Right lung (tissue), 10 donors: ENCODE data around the gene KCTD18. TPM values are rescaled to one million over a fixed set of nuclear protein-coding genes. Genes with fewer than 3 reads are reported as not detected.
A peak's percentile ranks its signal among the peaks of the same experiment; 100 is the strongest.

ENCODE experiments used
- DNase-seq, 2 donors: peaks; one replicate each; pipeline ENCODE4 v3.0.0-alpha.2; 2013
- long read RNA-seq, 8 donors: transcript quantifications; one replicate each; lab custom pipeline, GENCODE V29; 2026
- polyA plus RNA-seq, 5 donors: library from polyadenylated mRNA; unstranded; fragments of 120-200 nt; gene quantifications; one replicate each; pipeline versions ENCODE4 v1.2.1 to v1.2.3, GENCODE V29; 2013; ENCODE audit warnings: inconsistent platforms in 1 of 5, low replicate concordance in 1 of 5; ENCODE audit not compliant: insufficient read length in 5 of 5, insufficient read depth in 1 of 5

Gene KCTD18
- 10 to 100 TPM; 15.3 to 19.6 (median 18.8) TPM for polyA plus RNA-seq
- long read RNA-seq, donor 1, partial matches to known transcripts = 28 of 30 reads
- long read RNA-seq, donor 1, other reads (novel, unspliced or antisense) = 0 of 30 reads
- long read RNA-seq, donor 2, partial matches to known transcripts = 0 of 1 reads
- long read RNA-seq, donor 2, other reads (novel, unspliced or antisense) = 0 of 1 reads
- long read RNA-seq, donor 3, partial matches to known transcripts = 0 of 1 reads
- long read RNA-seq, donor 3, other reads (novel, unspliced or antisense) = 0 of 1 reads
- long read RNA-seq, donor 4, partial matches to known transcripts = 0 of 1 reads
- long read RNA-seq, donor 4, other reads (novel, unspliced or antisense) = 0 of 1 reads
- long read RNA-seq, donor 5, partial matches to known transcripts = 78 of 107 reads
- long read RNA-seq, donor 5, other reads (novel, unspliced or antisense) = 27 of 107 reads
- long read RNA-seq, donor 6, partial matches to known transcripts = 0 of 5 reads
- long read RNA-seq, donor 6, other reads (novel, unspliced or antisense) = 0 of 5 reads
- long read RNA-seq, donor 7, partial matches to known transcripts = 0 of 1 reads
- long read RNA-seq, donor 7, other reads (novel, unspliced or antisense) = 0 of 1 reads
- long read RNA-seq, donor 8, partial matches to known transcripts = 0 of 2 reads
- long read RNA-seq, donor 8, other reads (novel, unspliced or antisense) = 0 of 2 reads

DNA sequence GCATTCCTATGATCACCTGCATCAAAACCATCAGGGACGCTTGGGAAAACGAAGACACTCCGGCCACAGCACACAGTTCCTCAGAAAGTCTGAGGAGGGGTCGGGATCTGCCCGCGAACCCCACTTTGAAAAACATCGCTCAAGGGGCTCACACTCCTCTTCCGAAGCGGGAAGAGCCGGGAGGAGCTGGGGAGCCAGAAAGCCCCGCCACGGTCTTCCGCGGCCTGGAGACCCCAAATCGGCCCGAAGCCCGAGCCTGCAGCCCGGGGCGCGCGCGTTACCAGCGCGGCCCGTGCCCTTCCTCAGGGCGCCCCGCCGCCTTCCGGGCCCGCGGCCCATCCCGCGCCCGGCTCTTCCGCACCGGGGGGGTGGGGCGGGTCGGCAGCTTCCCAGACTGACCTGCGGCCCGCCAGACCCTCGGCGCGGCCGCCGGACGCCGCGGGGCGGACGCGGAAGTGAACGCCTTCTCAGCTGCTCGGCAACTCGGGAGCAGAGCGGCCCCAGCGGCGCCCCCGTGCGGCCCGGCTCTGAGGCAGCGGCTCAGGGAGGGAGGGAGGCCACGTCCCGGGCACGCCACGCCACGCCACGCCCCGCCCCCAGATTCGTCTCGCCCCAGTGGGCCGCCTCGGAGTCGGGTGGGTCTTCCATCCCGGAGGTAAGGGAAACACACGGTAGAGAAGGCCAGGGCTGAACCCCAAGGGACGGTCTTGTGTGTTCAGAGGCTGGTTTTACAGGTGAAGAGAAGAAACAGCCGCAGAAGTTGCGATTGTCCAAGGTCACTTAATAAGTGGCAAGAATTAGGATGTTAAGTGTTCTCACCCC lies at the start of gene KCTD18:
Gene KCTD18, minus strand, starts transcription at position 457 of the 822 bp plus-strand sequence. CDS start 3,052 bp downstream, outside the sequence.
- DNase-seq = peak; percentile 87

DNA sequence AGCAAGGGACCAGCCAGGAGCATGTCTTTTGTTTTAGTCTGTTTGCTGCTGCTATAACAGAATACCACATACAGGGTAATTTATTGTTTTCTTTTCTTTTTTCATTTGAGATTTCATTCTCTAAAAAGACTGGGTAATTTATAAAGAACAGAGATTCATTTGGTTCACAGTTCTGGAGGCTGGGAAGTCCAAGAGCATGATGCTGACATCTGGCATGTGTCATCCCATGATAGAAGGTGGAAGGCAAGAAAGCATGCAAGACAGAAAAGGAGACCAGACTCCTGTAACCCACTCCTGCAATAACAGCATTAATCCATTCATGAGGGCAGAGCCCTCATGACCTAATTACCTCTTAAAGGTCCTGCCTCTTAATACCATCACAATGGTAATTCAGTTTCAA lies 30.9 kb upstream of the KCTD18 start:
- DNase-seq = no peak

GRCh38 chr2:200538139-200538538 lies 28.3 kb upstream of the KCTD18 start:
- no peak for DNase-seq

- DNase-seq = no peak
Measured at GRCh38 chr2:200534572-200534971, 24.7 kb upstream of the KCTD18 start.

GRCh38 chr2:200533754-200534153 lies 23.9 kb upstream of the KCTD18 start:
- DNase-seq = no peak

GRCh38 chr2:200528228-200528627 lies 18.4 kb upstream of the KCTD18 start:
- DNase-seq = no peak

DNA sequence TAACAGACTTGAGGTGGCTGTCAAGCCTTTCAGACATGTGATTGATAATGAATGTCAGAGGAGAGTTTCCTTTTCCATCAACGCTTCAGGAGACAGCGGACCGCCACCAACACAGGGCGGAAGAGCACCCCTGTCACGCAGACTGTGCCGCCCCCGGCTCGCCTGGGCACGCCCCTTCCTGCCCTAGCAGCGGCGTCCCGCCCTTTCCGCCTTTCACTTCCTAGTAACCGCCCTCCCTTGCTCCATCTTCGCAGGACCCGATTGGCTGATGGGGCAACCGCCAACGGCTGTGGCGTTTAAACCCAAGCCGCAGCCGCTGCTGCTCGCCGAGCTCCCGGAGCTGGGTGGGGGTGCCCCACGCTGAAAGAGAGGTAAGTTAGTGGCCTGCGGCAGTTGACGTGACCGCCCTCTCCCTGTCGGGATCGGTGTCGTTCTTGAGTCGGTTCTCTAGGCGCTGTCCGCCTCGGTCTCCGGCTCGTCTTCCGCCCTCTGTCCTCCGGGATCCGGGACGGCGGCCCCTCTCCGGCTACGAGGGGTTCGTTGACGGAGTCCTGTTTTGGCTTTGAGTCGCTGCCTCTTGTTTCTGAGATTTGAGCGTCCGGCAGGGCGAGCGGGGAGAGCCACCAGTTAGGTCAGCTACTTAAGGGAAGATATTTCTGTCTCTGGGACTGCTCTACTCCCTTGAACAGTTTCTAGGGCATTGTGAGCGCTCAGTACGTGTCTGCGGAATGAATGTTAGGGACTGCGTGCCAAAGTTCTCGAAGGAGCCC lies 16.2 kb upstream of the KCTD18 start, which contains the start of gene SGO2:
Gene SGO2, plus strand, starts transcription at position 326 of the 770 bp plus-strand sequence. CDS start 6,769 bp downstream, outside the sequence.
- DNase-seq = peak; percentile 89 to 92

- DNase-seq = no peak
Measured at GRCh38 chr2:200525551-200525881, 15.6 kb upstream of the KCTD18 start.

DNA sequence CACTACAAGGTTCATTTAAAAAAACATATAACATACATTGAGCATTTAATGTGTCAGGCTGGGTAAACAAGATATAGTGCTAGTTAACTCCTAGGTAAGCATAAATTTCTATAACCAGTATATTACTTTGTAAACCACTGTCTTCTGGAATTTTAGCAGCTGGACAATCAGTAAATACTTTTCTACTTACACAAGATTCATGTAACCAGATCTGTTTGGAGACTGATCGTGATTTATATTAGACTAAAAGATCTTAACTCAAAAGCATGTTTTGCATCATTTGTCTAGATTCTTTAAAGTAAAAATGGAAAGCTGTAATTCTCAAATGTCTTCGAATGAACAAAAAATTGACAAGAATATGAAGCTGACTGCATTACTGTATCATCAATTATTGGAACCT lies 15.2 kb upstream of the KCTD18 start:
- no peak for DNase-seq

- no peak for DNase-seq
Measured at GRCh38 chr2:200523604-200524003, 13.7 kb upstream of the KCTD18 start.

GRCh38 chr2:200523158-200523557 lies 13.3 kb upstream of the KCTD18 start:
- DNase-seq = no peak

DNA sequence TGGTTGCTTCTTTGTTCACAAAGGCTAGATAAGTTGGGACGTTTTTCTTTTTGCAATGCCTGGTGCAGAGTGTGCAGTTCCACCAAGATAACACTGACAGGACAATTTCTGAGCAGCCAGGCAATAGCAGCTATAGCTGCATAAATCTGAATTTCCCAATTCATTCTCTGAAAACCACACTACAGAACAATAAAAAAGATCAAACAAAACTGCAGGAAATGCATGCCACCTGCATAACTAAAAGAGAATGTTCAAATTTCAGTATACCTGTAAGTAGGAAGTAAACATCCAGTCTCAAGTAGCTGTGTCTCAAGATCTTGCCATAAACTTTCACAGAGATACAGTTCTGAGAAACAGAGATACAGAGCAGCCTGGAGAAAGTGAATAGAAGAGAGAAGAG lies 5.3 kb upstream of the KCTD18 start:
- DNase-seq = no peak

DNA sequence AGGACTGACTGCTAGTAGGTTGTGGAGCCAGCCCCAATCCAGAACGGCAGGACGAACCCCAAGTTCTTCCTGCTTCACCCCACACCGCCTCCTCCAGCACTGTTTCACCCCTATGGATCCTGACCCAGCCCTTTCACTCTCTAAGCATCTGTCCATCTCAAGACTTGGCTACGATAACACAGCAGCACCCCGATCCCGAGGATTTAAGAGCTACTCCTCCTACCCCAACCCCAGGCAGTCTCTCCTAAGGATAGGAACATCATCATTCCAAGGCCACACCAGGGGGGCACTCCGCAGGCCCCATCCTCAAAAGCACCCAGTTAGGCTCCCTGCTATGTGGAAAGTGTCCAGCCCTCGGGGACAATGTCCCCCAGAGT lies 645 bp downstream of the KCTD18 start:
- DNase-seq = peak in 1 of 2 donors; percentile 7

DNA sequence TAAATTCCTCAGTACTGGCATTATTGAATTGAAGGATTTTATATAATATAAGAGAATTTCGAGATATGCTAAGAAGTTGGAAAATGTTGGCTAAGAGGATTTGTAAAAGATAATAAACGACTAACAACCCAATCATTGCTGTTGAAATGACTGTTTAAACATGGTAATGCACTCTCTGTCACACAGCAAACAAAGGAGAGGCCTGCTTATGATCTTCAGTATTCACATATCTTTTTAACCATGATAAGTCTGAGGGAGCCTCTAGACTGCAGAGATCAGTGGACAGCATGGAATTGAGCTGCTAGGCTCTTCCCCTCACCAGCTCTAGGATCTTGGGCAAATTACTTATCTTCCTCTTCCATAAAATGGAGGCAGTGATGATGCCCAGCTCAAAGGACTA lies 2.7 kb downstream of the KCTD18 start:
- no peak for DNase-seq

DNA sequence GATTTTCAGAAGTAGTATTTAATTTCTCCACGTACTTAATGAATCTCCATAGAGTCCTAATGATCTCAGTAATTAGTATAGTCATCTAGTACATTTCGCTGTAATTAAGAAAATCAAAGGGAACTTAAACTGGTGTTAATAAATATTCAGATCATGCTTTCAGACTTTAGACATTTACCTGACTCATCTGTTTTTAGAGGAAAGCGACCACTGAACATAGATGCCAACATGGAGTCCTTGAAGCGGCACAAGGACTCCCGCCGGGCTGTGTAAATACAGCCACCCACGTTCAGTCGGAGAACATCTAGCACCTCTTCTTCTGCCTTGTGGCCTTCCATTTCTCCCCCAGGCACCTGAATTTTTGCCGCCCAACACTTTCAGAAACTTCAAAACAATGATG lies 3.2 kb downstream of the KCTD18 start:
- DNase-seq = no peak

DNA sequence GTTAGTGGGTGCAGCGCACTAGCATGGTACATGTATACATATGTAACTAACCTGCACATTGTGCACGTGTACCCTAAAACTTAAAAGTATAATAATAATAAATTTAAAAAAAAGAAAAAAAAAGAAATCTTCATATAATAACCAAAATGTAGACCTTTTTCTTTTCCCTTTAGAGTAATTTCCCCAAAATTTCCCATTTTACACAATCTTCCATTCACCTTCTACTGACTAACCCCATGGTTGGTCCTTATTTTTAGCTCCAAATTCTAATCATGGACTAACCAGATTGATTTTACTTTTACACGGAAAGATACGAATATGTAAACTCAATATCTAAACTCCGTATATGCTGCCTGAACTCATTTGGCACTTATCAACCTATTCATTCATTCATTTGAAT lies 7.7 kb downstream of the KCTD18 start:
- DNase-seq = no peak

GRCh38 chr2:200498402-200499162 lies 11.3 kb downstream of the KCTD18 start:
- DNase-seq = no peak

DNA sequence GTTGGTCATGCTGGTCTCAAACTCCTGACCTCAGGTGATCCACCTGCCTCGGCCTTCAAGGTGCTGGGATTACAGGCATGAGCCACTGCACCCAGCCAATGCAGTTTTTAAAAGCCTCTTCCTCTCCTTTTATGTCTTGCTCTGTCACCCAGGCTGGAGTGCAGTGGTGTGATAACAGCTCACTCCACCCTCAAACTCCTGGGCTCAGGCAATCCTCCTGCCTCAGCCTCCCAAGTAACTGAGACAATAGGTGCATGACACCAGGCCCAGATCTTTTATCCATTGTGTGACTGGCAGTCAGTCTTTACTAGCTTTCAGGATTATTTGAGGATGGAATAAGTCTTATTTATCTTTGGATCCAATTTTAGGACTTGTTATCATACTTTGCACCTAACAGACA lies 13.2 kb downstream of the KCTD18 start:
- DNase-seq = no peak

DNA sequence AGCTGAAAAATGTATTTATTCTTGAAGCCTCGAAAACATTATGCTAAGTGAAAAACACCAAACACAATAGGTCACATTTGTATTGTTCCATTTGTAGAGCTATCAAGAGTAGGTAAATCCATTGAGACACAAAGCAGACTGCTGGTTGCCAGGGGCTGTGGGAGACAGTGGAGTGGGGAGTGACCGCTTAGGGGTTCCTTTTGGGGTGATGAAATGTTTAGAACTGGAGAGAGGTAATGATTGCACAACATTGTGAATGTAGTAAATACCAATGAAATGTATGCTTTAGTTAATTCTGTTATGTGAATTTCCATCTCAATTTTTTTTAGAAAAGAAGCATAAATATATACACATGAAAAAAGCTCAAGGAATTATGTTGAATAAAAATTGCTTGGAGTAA lies 15.8 kb downstream of the KCTD18 start:
- no peak for DNase-seq

GRCh38 chr2:200492656-200493055 lies 17.2 kb downstream of the KCTD18 start:
- DNase-seq = no peak

GRCh38 chr2:200490001-200490400 lies 19.9 kb downstream of the KCTD18 start:
- DNase-seq = no peak
